ENCODE measurements around the gene PRKG1.

Gene PRKG1

DNA sequence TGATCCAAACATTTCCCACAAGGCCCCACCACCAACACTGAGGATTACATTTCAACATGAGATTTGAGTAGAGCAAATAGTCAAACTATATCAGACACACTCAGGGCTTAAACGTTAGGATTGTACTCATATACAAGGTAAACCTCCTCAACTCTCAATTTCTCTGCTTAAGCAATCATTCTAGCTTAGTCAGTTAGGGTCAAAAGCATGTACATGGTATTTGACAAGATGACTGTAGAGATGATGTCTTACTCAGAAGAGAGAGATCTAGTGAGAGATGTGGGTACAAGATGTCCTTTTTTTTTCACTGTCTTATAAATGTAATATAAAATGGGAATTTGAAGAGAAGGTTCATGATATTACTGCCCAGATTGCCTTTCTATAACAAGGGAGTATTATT, 270.1 kb downstream of the PRKG1 start:
- TF ChIP-seq FOXP2 (optimal IDR thresholded peaks at IDR 0.05; ENCODE audit: borderline replicate concordance, extremely low read depth, extremely low read length, insufficient read depth) (no peak), POLR2AphosphoS5 (IDR thresholded peaks at IDR 0.05; ENCODE audit: low read depth, low read length) (no peak), TAF1 (IDR thresholded peaks at IDR 0.05; ENCODE audit: borderline replicate concordance, insufficient read depth, low read length) (no peak)

DNA sequence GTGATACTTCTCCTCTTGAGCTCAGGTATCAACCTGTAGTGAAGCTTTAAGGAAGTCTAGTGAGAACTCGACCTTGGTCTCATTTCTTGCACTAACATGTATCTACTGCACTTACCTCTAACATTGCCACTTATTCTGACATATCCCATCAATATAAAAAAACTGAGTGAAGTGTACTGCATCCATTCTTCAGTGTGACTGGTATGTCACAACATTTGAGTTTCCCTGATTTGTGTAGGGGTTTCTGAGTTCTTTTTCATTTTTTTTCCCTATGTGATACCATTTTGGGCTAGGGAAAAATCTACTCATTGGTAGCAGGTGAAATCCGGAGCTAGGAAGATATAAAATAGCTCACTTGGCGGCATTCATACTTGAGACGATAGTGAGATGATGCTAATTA, 274.3 kb downstream of the PRKG1 start:
- no peak for TF ChIP-seq SIN3A (IDR thresholded peaks at IDR 0.05; ENCODE audit: borderline replicate concordance, insufficient read depth, low read length)
- TF ChIP-seq, protein P1, sequence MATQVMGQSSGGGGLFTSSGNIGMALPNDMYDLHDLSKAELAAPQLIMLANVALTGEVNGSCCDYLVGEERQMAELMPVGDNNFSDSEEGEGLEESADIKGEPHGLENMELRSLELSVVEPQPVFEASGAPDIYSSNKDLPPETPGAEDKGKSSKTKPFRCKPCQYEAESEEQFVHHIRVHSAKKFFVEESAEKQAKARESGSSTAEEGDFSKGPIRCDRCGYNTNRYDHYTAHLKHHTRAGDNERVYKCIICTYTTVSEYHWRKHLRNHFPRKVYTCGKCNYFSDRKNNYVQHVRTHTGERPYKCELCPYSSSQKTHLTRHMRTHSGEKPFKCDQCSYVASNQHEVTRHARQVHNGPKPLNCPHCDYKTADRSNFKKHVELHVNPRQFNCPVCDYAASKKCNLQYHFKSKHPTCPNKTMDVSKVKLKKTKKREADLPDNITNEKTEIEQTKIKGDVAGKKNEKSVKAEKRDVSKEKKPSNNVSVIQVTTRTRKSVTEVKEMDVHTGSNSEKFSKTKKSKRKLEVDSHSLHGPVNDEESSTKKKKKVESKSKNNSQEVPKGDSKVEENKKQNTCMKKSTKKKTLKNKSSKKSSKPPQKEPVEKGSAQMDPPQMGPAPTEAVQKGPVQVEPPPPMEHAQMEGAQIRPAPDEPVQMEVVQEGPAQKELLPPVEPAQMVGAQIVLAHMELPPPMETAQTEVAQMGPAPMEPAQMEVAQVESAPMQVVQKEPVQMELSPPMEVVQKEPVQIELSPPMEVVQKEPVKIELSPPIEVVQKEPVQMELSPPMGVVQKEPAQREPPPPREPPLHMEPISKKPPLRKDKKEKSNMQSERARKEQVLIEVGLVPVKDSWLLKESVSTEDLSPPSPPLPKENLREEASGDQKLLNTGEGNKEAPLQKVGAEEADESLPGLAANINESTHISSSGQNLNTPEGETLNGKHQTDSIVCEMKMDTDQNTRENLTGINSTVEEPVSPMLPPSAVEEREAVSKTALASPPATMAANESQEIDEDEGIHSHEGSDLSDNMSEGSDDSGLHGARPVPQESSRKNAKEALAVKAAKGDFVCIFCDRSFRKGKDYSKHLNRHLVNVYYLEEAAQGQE (IDR thresholded peaks at IDR 0.05; ENCODE audit: insufficient read depth in 1 of 2, low read depth in 2 of 2, low read length in 2 of 2), result no peak
- TF ChIP-seq TAF1 (IDR thresholded peaks at IDR 0.05; ENCODE audit: borderline replicate concordance, insufficient read depth, low read length), result no peak
- TF ChIP-seq POLR2AphosphoS5 (IDR thresholded peaks at IDR 0.05; ENCODE audit: low read depth, low read length), result no peak
- no peak for TF ChIP-seq FOXP2 (optimal IDR thresholded peaks at IDR 0.05; ENCODE audit: borderline replicate concordance, extremely low read depth, extremely low read length, insufficient read depth)

DNA sequence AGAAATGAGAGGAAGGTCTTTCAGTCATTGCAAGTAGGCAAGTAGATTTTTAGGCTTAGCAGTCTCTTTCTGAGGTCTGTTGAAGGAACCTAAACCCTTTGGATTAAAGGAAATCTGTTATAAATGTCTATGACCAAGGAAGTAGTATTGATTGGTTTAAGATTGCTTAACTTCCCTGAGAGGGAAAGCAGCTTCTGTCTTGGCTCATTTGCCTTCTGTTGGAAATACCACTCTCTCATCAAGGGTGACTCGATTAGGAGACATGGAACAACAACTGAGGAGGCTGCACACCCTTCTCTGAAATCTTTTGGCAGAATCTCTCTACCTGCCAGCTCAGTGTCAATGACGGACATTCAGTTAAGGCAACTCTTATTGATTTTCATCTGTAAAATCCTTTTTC, 282.9 kb downstream of the PRKG1 start:
- TF ChIP-seq, protein P1 (IDR thresholded peaks at IDR 0.05; ENCODE audit: insufficient read depth in 1 of 2, low read depth in 2 of 2, low read length in 2 of 2), result no peak
- no peak for TF ChIP-seq POLR2AphosphoS5 (IDR thresholded peaks at IDR 0.05; ENCODE audit: low read depth, low read length)
- no peak for TF ChIP-seq FOXP2 (optimal IDR thresholded peaks at IDR 0.05; ENCODE audit: borderline replicate concordance, extremely low read depth, extremely low read length, insufficient read depth)
- TF ChIP-seq TAF1 (IDR thresholded peaks at IDR 0.05; ENCODE audit: borderline replicate concordance, insufficient read depth, low read length), result no peak
- no peak for TF ChIP-seq SIN3A (IDR thresholded peaks at IDR 0.05; ENCODE audit: borderline replicate concordance, insufficient read depth, low read length)

DNA sequence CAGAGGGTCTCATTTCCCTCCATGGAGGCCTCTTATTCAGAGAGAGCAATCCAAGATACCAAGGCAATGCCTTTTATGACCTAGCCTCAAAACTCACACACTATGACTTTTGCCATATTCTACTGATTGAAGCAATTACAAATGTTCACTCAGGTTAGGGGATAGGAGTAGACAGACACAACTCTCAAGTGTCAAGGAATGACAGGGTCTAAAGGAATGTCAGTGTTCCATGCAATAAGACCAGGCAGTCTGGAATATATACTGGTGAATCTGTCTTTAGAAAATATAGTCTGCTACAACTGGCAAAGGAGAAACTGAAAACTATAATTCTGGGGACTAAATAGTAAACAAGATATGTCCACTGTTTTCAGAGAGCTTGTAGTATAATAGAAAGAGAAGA, 283.9 kb downstream of the PRKG1 start:
- no peak for TF ChIP-seq TAF1 (IDR thresholded peaks at IDR 0.05; ENCODE audit: borderline replicate concordance, insufficient read depth, low read length)
- TF ChIP-seq FOXP2 (optimal IDR thresholded peaks at IDR 0.05; ENCODE audit: borderline replicate concordance, extremely low read depth, extremely low read length, insufficient read depth), result no peak
- TF ChIP-seq POLR2AphosphoS5 (IDR thresholded peaks at IDR 0.05; ENCODE audit: low read depth, low read length), result no peak
- TF ChIP-seq SIN3A (IDR thresholded peaks at IDR 0.05; ENCODE audit: borderline replicate concordance, insufficient read depth, low read length), result no peak
- TF ChIP-seq, protein P1 (IDR thresholded peaks at IDR 0.05; ENCODE audit: insufficient read depth in 1 of 2, low read depth in 2 of 2, low read length in 2 of 2), result no peak

DNA sequence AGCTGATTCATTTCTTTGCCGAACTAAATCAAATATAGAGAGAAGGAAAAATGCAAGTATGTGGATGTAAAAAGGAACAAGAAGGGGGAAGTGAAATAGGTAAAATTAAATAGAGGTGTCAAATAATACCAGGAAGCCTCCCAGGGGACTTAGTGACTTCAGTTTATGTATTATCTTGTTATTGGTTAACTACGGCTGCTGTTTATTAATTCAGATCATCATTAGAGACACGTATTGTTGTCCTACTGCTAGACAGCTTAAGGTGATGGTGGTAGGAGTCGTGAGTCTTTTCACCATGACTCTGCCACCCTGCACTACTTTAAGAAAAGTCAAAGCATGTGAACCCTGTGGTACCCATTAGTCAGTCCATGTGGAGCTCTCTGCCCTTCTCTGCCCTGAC, 289.1 kb downstream of the PRKG1 start:
- TF ChIP-seq, protein P1 (IDR thresholded peaks at IDR 0.05; ENCODE audit: insufficient read depth in 1 of 2, low read depth in 2 of 2, low read length in 2 of 2), result no peak
- TF ChIP-seq POLR2AphosphoS5 (IDR thresholded peaks at IDR 0.05; ENCODE audit: low read depth, low read length), result no peak
- TF ChIP-seq SIN3A (IDR thresholded peaks at IDR 0.05; ENCODE audit: borderline replicate concordance, insufficient read depth, low read length), result no peak
- TF ChIP-seq TAF1 (IDR thresholded peaks at IDR 0.05; ENCODE audit: borderline replicate concordance, insufficient read depth, low read length), result no peak
- TF ChIP-seq FOXP2 (optimal IDR thresholded peaks at IDR 0.05; ENCODE audit: borderline replicate concordance, extremely low read depth, extremely low read length, insufficient read depth), result no peak
